GM21786 (cell line): ENCODE results near the gene SOCS4.

Source experiments
- ATAC-seq: cut with Tn5 transposase; IDR thresholded peaks from one replicate; pipeline ENCODE4 v1.9.1; 2021; ENCODE audit not compliant: unreplicated experiment

The SOCS4 gene

GRCh38 chr14:55084401-55085059 is 57.5 kb downstream of the SOCS4 start:
- ATAC-seq, result no peak

- no peak for ATAC-seq
These were observed 58.1 kb downstream of the SOCS4 start for GRCh38 chr14:55085060-55085660.

- ATAC-seq, result no peak
These were observed 59.9 kb downstream of the SOCS4 start for GRCh38 chr14:55086938-55087337.

GRCh38 chr14:55088356-55088755 is 61.3 kb downstream of the SOCS4 start:
- ATAC-seq, result no peak

- ATAC-seq, result no peak
These were observed 65.3 kb downstream of the SOCS4 start for GRCh38 chr14:55092341-55092740.

GRCh38 chr14:55094292-55095157 is 67.5 kb downstream of the SOCS4 start:
- ATAC-seq, result no peak

- peak; percentile 59 for ATAC-seq
These were observed 71.0 kb downstream of the SOCS4 start for GRCh38 chr14:55097881-55098560.

- no peak for ATAC-seq
These were observed 71.5 kb downstream of the SOCS4 start for GRCh38 chr14:55098561-55098898.
